Measurements from ENCODE around the gene ANKS3.

- TF ChIP-seq CTCF (IDR thresholded peaks at IDR 0.05; ENCODE audit: low read depth, low read length) (no peak), POLR2A (IDR thresholded peaks at IDR 0.05; ENCODE audit: extremely low read depth, insufficient read length) (no peak), MYC (IDR thresholded peaks at IDR 0.05; ENCODE audit: low read depth, low read length) (no peak)
Measured at GRCh38 chr16:4747906-4748681, 14.0 kb upstream of the ANKS3 start.

All from NB4 (cell line).